Measurements from ENCODE around the gene CCPG1.

The CCPG1 gene

GRCh38 chr15:55389264-55389607 is 18.9 kb downstream of the CCPG1 start:
- FAIRE-seq, result peak; percentile 16
- DNase-seq (ENCODE audit: low spot score), result peak; percentile 38

- FAIRE-seq (no peak), DNase-seq (ENCODE audit: low spot score) (no peak)
Measured at GRCh38 chr15:55387027-55387426, 21.1 kb downstream of the CCPG1 start.

GRCh38 chr15:55383687-55384086 is 24.5 kb downstream of the CCPG1 start:
- DNase-seq (ENCODE audit: low spot score), result no peak
- no peak for FAIRE-seq

- FAIRE-seq, result no peak
- DNase-seq (ENCODE audit: low spot score), result no peak
Measured at GRCh38 chr15:55381595-55381994, 26.6 kb downstream of the CCPG1 start.

- no peak for DNase-seq (ENCODE audit: low spot score)
- no peak for FAIRE-seq
Measured at GRCh38 chr15:55379095-55379494, 29.1 kb downstream of the CCPG1 start.

GRCh38 chr15:55372701-55373440 is 35.3 kb downstream of the CCPG1 start:
- FAIRE-seq, result no peak
- DNase-seq (ENCODE audit: low spot score), result no peak

GRCh38 chr15:55366981-55367380 is 41.2 kb downstream of the CCPG1 start:
- no peak for FAIRE-seq
- DNase-seq (ENCODE audit: low spot score), result no peak

GRCh38 chr15:55362641-55363040 is 45.5 kb downstream of the CCPG1 start:
- no peak for DNase-seq (ENCODE audit: low spot score)
- FAIRE-seq, result no peak

GRCh38 chr15:55361048-55361447 is 47.1 kb downstream of the CCPG1 start:
- FAIRE-seq (no peak), DNase-seq (ENCODE audit: low spot score) (no peak)

- no peak for DNase-seq (ENCODE audit: low spot score)
- FAIRE-seq, result no peak
Measured at GRCh38 chr15:55360256-55360655, 47.9 kb downstream of the CCPG1 start.

GRCh38 chr15:55358471-55358870 is 49.7 kb downstream of the CCPG1 start:
- no peak for FAIRE-seq

GRCh38 chr15:55357774-55358173 is 50.4 kb downstream of the CCPG1 start:
- FAIRE-seq (no peak), DNase-seq (ENCODE audit: low spot score) (no peak)

More at GRCh38 chr15:55358471-55358870, 49.7 kb downstream of the CCPG1 start:
- no peak for DNase-seq (ENCODE audit: low spot score)

- FAIRE-seq (no peak), DNase-seq (ENCODE audit: low spot score) (no peak)
Measured at GRCh38 chr15:55356985-55357585, 51.1 kb downstream of the CCPG1 start.

- DNase-seq (ENCODE audit: low spot score) (no peak), FAIRE-seq (no peak)
Measured at GRCh38 chr15:55353025-55353424, 55.1 kb downstream of the CCPG1 start.

GRCh38 chr15:55349282-55349681 is 58.9 kb downstream of the CCPG1 start:
- no peak for FAIRE-seq

GRCh38 chr15:55348281-55348778 is 59.8 kb downstream of the CCPG1 start:
- FAIRE-seq (no peak), DNase-seq (ENCODE audit: low spot score) (no peak)

More at GRCh38 chr15:55349282-55349681, 58.9 kb downstream of the CCPG1 start:
- no peak for DNase-seq (ENCODE audit: low spot score)

- FAIRE-seq (no peak), DNase-seq (ENCODE audit: low spot score) (no peak)
Measured at GRCh38 chr15:55344206-55344605, 64.0 kb downstream of the CCPG1 start.

- FAIRE-seq (no peak), DNase-seq (ENCODE audit: low spot score) (no peak)
Measured at GRCh38 chr15:55343168-55343567, 65.0 kb downstream of the CCPG1 start.

GRCh38 chr15:55337160-55337559 is 71.0 kb downstream of the CCPG1 start:
- no peak for DNase-seq (ENCODE audit: low spot score)
- FAIRE-seq, result no peak

GRCh38 chr15:55334997-55335396 is 73.2 kb downstream of the CCPG1 start:
- no peak for DNase-seq (ENCODE audit: low spot score)
- no peak for FAIRE-seq

GRCh38 chr15:55334371-55334770 is 73.8 kb downstream of the CCPG1 start:
- no peak for DNase-seq (ENCODE audit: low spot score)
- FAIRE-seq, result no peak

GRCh38 chr15:55327387-55327786 is 80.8 kb downstream of the CCPG1 start:
- FAIRE-seq (no peak), DNase-seq (ENCODE audit: low spot score) (no peak)

GRCh38 chr15:55322467-55322866 is 85.7 kb downstream of the CCPG1 start:
- FAIRE-seq (no peak), DNase-seq (ENCODE audit: low spot score) (no peak)
